Transverse colon (tissue), 4 donors: ENCODE measurements around the gene CADM1. TPM values are rescaled to one million over a fixed set of nuclear protein-coding genes. Genes with fewer than 3 reads are reported as not detected.

Source experiments
- DNase-seq: peaks from one replicate; pipeline ENCODE4 v3.0.0-alpha.2; 2019
- H3K27ac ChIP-seq, 4 donors: fragments of 200-600 bp; sonication (generic); 2 replicates each; pipeline ENCODE4 v1.5.1; 2016 to 2018; ENCODE audit warnings: inconsistent platforms in 4 of 4
- H3K27me3 ChIP-seq: fragments of 200-600 bp; sonication (generic); 2 replicates; pipeline ENCODE4 v1.5.1; 2017; ENCODE audit warnings: inconsistent platforms
- H3K36me3 ChIP-seq, 4 donors: fragments of 200-600 bp; sonication (generic); 2 replicates each; pipeline ENCODE4 v1.5.1; 2017 to 2019; ENCODE audit warnings: inconsistent platforms in 4 of 4
- H3K4me1 ChIP-seq, 4 donors: fragments of 200-600 bp; sonication (generic); 2 replicates each; pipeline ENCODE4 v1.5.1; 2017 to 2020; ENCODE audit warnings: inconsistent platforms in 4 of 4
- H3K4me3 ChIP-seq, 4 donors: fragments of 200-600 bp; sonication (generic); 1 replicate in 1 of 4; 2 replicates in 3 of 4; pipeline versions ENCODE4 v1.5.1 to v1.6.1; 2017 to 2019; ENCODE audit warnings: inconsistent platforms in 4 of 4
- H3K9me3 ChIP-seq, 2 donors: fragments of 200-600 bp; sonication (generic); 2 replicates each; pipeline ENCODE4 v1.5.1; 2017 to 2019; ENCODE audit warnings: inconsistent platforms in 2 of 2
- EP300 ChIP-seq: sonication (generic); formaldehyde crosslinking; IDR thresholded peaks from one replicate; pipeline ENCODE4 v1.6.1; 2017; ENCODE audit warnings: antibody characterized with exemption, low read depth
- POLR2A ChIP-seq: fragments of 450-650 bp; IDR thresholded peaks from one replicate; pipeline ENCODE4 v1.6.1; 2016; ENCODE audit warnings: antibody characterized with exemption, mild to moderate bottlenecking, moderate library complexity
- POLR2AphosphoS5 ChIP-seq, 3 donors: sonication (generic); formaldehyde crosslinking; IDR thresholded peaks; one replicate each; pipeline ENCODE4 v1.6.1; 2016; ENCODE audit warnings: antibody characterized with exemption in 3 of 3
- WGBS, 2 donors: methylation state at CpG; one replicate each; pipeline ENCODE4 v1.1.5; 2018; ENCODE audit warnings: low coverage in 1 of 2; 5-methylcytosine and 5-hydroxymethylcytosine counted together
- in situ Hi-C, 4 donors: fragments of 200-750 bp; cut with MboI; loops; one replicate each; pipeline versions ENCODE4 v1.15.0 to v1.15.1; 2017; ENCODE audit warnings: low sequenced_read_pairs in 3 of 4, low pct_ligation_motif_present in 1 of 4, low pct_unique_long_range_greater_than_20kb in 1 of 4
- intact Hi-C: fragments of 100-400 bp; cut with DNase I; formaldehyde crosslinking; loops from one replicate; pipeline ENCODE4 v1.15.1; 2023; ENCODE audit warnings: low total_unique reads
- total RNA-seq, 4 donors: library from RNA; depleted of rRNA; stranded (reverse); fragments of >200 nt; gene quantifications; one replicate each; pipeline ENCODE4 v1.1.0, GENCODE V29; 2016
- TF ChIP-seq, protein P1 (sequence below), 5 experiments: fragments of 200-600 bp in 3 of 5; fragments of 450-650 bp in 2 of 5; sonication (generic) in 3 of 5; IDR thresholded peaks; 1 replicate in 2 of 5; 2 replicates in 3 of 5; pipeline ENCODE4 v1.5.1; 2016 to 2017; ENCODE audit warnings: antibody characterized with exemption in 5 of 5, inconsistent platforms in 3 of 5, mild to moderate bottlenecking in 2 of 5, moderate library complexity in 1 of 5

The CADM1 gene
- total RNA-seq, 4 donors from 2014 or later, result 2.8 to 6.4 (median 3.7) TPM

DNA sequence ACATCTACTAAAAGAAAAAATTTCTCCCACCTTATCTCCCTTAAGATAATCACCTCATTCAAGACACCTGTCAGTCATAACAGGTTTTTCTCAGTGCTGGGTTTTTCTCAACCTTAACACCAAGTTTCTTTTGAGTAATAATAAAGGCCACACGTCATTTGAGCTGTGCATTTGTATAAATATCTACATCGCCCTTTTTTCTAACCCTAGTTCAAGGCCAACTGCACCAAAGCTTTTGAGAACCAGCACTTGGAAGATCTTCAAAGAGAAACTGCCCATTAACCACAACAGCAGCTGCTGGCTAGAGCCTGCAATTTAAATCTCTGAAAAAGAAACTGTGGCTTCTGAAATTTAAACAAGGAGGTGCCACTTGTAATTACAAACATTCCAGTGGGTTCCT lies 6.9 kb downstream of the CADM1 start:
- TF ChIP-seq, protein P1, sequence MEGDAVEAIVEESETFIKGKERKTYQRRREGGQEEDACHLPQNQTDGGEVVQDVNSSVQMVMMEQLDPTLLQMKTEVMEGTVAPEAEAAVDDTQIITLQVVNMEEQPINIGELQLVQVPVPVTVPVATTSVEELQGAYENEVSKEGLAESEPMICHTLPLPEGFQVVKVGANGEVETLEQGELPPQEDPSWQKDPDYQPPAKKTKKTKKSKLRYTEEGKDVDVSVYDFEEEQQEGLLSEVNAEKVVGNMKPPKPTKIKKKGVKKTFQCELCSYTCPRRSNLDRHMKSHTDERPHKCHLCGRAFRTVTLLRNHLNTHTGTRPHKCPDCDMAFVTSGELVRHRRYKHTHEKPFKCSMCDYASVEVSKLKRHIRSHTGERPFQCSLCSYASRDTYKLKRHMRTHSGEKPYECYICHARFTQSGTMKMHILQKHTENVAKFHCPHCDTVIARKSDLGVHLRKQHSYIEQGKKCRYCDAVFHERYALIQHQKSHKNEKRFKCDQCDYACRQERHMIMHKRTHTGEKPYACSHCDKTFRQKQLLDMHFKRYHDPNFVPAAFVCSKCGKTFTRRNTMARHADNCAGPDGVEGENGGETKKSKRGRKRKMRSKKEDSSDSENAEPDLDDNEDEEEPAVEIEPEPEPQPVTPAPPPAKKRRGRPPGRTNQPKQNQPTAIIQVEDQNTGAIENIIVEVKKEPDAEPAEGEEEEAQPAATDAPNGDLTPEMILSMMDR (IDR thresholded peaks at IDR 0.05), result no peak
- TF ChIP-seq POLR2A, result no peak
- TF ChIP-seq POLR2AphosphoS5 (IDR thresholded peaks at IDR 0.05), result no peak
- TF ChIP-seq EP300, result no peak

DNA sequence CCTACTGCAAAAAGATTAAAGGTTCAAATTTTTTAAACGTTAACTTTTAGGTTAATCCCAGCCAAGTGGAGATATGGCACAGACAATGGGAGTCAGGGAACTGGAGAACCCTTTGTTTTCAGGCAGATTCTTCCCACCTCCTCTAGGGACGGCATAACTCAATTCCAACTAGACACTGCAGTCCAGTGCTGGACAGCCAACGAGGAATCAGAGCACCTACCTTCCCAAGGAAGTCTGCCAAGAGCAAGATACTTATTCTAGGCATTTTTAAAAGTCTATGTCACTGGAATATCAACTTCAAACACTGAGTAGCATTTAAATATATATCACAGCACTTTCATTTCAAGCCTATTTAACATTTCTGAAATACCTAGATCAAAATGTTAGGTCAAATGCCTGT lies 7.3 kb downstream of the CADM1 start:
- in situ Hi-C loops, result no loop called here
- Histone ChIP-seq H3K4me1 (peaks cover 0 to 6% (median 0%) of the 10 kb centered on the region in 4 donors), H3K4me3 (no peak overlapping the region), H3K27ac (no peak overlapping the region), H3K36me3 (no peaks in the 10 kb centered on the region), H3K9me3 (no peaks in the 10 kb centered on the region), H3K27me3 (peaks cover 79% of the 10 kb centered on the region)
- TF ChIP-seq, protein P1 (IDR thresholded peaks at IDR 0.05), result no peak
- TF ChIP-seq POLR2A (no peak), EP300 (no peak), POLR2AphosphoS5 (IDR thresholded peaks at IDR 0.05) (no peak)
- 48 to 67% methylated on average over 1 to 3 of the region's 3 CpGs for WGBS, 2 donors
- intact Hi-C loops, result no loop called here
- DNase-seq, result no peak

More for the DNA sequence above, 6.9 kb downstream of the CADM1 start:
- in situ Hi-C loops, result no loop called here
- Histone ChIP-seq H3K4me3 (no peak overlapping the region), H3K36me3 (no peaks in the 10 kb centered on the region), H3K27ac (no peak overlapping the region), H3K4me1 (peaks cover 0 to 7% (median 2%) of the 10 kb centered on the region in 4 donors), H3K27me3 (peaks cover 83% of the 10 kb centered on the region), H3K9me3 (no peaks in the 10 kb centered on the region)
- 31 to 43% methylated on average over 1 to 2 of the region's 2 CpGs for WGBS, 2 donors
- intact Hi-C loops, result no loop called here
- no peak for DNase-seq

DNA sequence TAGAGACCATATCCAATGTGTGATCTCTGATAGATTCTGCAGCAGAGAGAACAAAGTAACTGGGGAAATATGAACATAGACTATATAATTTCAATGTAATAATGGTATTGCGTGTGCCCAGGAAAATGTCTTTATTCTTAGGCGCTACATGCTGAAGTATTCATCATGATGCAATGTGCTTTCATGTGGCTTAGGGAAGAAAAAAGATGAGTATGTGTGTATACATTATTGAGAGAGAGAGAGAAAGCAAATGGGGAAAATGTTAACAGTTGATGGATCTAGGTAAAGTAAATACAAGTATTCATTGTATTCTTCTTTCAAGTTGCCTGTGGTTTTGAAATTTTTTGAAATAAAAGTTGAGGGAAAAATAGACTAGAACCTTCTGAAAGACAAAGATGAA lies 10.3 kb downstream of the CADM1 start:
- H3K36me3 ChIP-seq, result no peaks in the 10 kb centered on the region
- intact Hi-C loops (no loop called here), in situ Hi-C loops (no loop called here)
- WGBS, 2 donors, result 84 to 94% methylated on average over 2 of the region's 2 CpGs
- DNase-seq, result no peak
- no peaks in the 10 kb centered on the region for H3K9me3 ChIP-seq
- peaks cover 0 to 6% (median 0%) of the 10 kb centered on the region in 4 donors for H3K4me1 ChIP-seq
- peaks cover 49% of the 10 kb centered on the region for H3K27me3 ChIP-seq
- TF ChIP-seq EP300 (no peak), POLR2A (no peak), POLR2AphosphoS5 (IDR thresholded peaks at IDR 0.05) (no peak)
- TF ChIP-seq, protein P1 (IDR thresholded peaks at IDR 0.05), result no peak
- H3K27ac ChIP-seq, result no peak overlapping the region
- no peak overlapping the region for H3K4me3 ChIP-seq

DNA sequence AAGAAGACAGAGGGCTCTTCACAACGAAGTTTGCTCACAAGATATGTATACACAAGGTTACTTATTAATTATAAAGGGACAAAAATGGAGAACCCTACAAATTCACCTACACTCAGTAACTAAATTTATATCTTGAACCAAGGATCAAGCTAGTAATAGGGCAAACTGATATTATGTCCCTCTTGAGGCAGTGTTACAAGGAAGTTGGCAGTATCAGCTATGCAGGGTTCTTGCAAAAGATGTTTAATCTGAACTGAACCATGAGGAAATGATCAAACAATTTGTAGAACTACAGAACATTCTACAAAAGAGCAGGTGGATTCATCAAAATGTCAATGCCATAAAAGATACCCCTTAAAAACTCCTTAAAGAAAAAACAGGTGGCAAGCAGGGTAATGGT lies 10.7 kb downstream of the CADM1 start:
- intact Hi-C loops (no loop called here), in situ Hi-C loops (no loop called here)
- no peak for TF ChIP-seq POLR2A
- TF ChIP-seq POLR2AphosphoS5 (IDR thresholded peaks at IDR 0.05), result no peak
- TF ChIP-seq EP300, result no peak
- TF ChIP-seq, protein P1 (IDR thresholded peaks at IDR 0.05), result no peak
- WGBS, 2 donors, result 33% methylated on average over 1 of the region's 1 CpG; no CpG with 5 or more reads in 1 of the 2 donors
- peaks cover 0 to 6% (median 0%) of the 10 kb centered on the region in 4 donors for H3K4me1 ChIP-seq
- no peak overlapping the region for H3K27ac ChIP-seq
- H3K4me3 ChIP-seq, result no peak overlapping the region
- no peaks in the 10 kb centered on the region for H3K36me3 ChIP-seq
- peaks cover 45% of the 10 kb centered on the region for H3K27me3 ChIP-seq
- H3K9me3 ChIP-seq, result no peaks in the 10 kb centered on the region
- no peak for DNase-seq
